Urinary bladder (tissue), 4 donors: ENCODE data around the gene GCH1. TPM values are rescaled to one million over a fixed set of nuclear protein-coding genes. Genes with fewer than 3 reads are reported as not detected.
"Not testable (repeated sequence)": the region's sequence is repeated elsewhere in the genome, so short reads cannot be mapped to it uniquely, and the experiment has no call there.

Source experiments
- DNase-seq: peaks from one replicate; pipeline ENCODE4 v3.0.0-alpha.2; 2015; ENCODE audit errors: extremely low spot score
- H3K27ac ChIP-seq: one replicate; pipeline ENCODE4 v1.5.1; 2013; ENCODE audit warnings: low read depth, mild to moderate bottlenecking, moderate library complexity
- H3K36me3 ChIP-seq: one replicate; pipeline ENCODE4 v1.6.1; 2013; ENCODE audit warnings: mild to moderate bottlenecking, moderate library complexity; ENCODE audit not compliant: insufficient read depth
- H3K4me1 ChIP-seq: one replicate; pipeline ENCODE4 v1.6.1; 2013; ENCODE audit warnings: mild to moderate bottlenecking, moderate library complexity; ENCODE audit not compliant: insufficient read depth
- H3K4me3 ChIP-seq: one replicate; pipeline ENCODE4 v1.5.1; 2013; ENCODE audit warnings: low read depth, low read length
- WGBS: extraction: QIAGEN DNeasy Blood & Tissue Kit; methylation state at CpG from one replicate; pipeline ENCODE4 v1.1.7; 2013; 5-methylcytosine and 5-hydroxymethylcytosine counted together
- polyA plus RNA-seq: library from polyadenylated mRNA; stranded (reverse); fragments of 200-250 nt; gene quantifications from one replicate; pipeline ENCODE4 v1.2.3, GENCODE V29; 2013
- total RNA-seq: library from RNA; depleted of rRNA; stranded (reverse); fragments of >200 nt; gene quantifications from one replicate; pipeline ENCODE4 v1.2.3, GENCODE V29; 2014
- donor health status: healthy with polysubstance abuse.
- donor health status: healthy.

The GCH1 gene
- total and polyA plus RNA-seq, 2 donors, result 5.2 to 5.8 TPM

- not testable (repeated sequence) for H3K27ac ChIP-seq, H3K4me1 ChIP-seq, H3K36me3 ChIP-seq, DNase-seq
- peak overlapping the region; percentile 14 for H3K4me3 ChIP-seq
- 57% methylated on average over 27 of the region's 27 CpGs for WGBS
These were observed 32.2 kb downstream of the GCH1 start for GRCh38 chr14:54870154-54871090.

GRCh38 chr14:54867011-54867410 lies 35.6 kb downstream of the GCH1 start:
- DNase-seq, result no peak
- WGBS, result 27% methylated on average over 3 of the region's 3 CpGs
- no peak overlapping the region for H3K4me3 ChIP-seq
- H3K36me3 ChIP-seq, result no peaks in the 10 kb centered on the region
- no peaks in the 10 kb centered on the region for H3K4me1 ChIP-seq
- H3K27ac ChIP-seq, result no peak overlapping the region

- Histone ChIP-seq H3K4me1 (no peaks in the 10 kb centered on the region), H3K4me3 (no peak overlapping the region), H3K36me3 (no peaks in the 10 kb centered on the region), H3K27ac (no peak overlapping the region)
- no peak for DNase-seq
- WGBS, result 74% methylated on average over 4 of the region's 4 CpGs
These were observed 36.0 kb downstream of the GCH1 start for GRCh38 chr14:54866588-54866987.

GRCh38 chr14:54864526-54864925 lies 38.1 kb downstream of the GCH1 start:
- no peaks in the 10 kb centered on the region for H3K4me1 ChIP-seq
- no peak overlapping the region for H3K27ac ChIP-seq
- no peak for DNase-seq

GRCh38 chr14:54857830-54858269 lies 44.8 kb downstream of the GCH1 start:
- Histone ChIP-seq H3K27ac (no peak overlapping the region), H3K4me1 (no peaks in the 10 kb centered on the region), H3K36me3 (no peaks in the 10 kb centered on the region), H3K4me3 (no peak overlapping the region)
- no peak for DNase-seq
- 77% methylated on average over 1 of the region's 1 CpG for WGBS

More at GRCh38 chr14:54864526-54864925, 38.1 kb downstream of the GCH1 start:
- Histone ChIP-seq H3K36me3 (no peaks in the 10 kb centered on the region), H3K4me3 (no peak overlapping the region)

- Histone ChIP-seq H3K27ac (no peak overlapping the region), H3K4me3 (no peak overlapping the region), H3K4me1 (no peaks in the 10 kb centered on the region), H3K36me3 (no peaks in the 10 kb centered on the region)
- WGBS, result 94% methylated on average over 4 of the region's 4 CpGs
- DNase-seq, result no peak
These were observed 46.5 kb downstream of the GCH1 start for GRCh38 chr14:54856152-54856551.

GRCh38 chr14:54854181-54854580 lies 48.4 kb downstream of the GCH1 start:
- Histone ChIP-seq H3K36me3 (no peaks in the 10 kb centered on the region), H3K4me3 (no peak overlapping the region), H3K4me1 (no peaks in the 10 kb centered on the region), H3K27ac (no peak overlapping the region)
- 18% methylated on average over 2 of the region's 2 CpGs for WGBS
- no peak for DNase-seq

GRCh38 chr14:54853339-54853738 lies 49.3 kb downstream of the GCH1 start:
- Histone ChIP-seq H3K4me3 (no peak overlapping the region), H3K4me1 (no peaks in the 10 kb centered on the region), H3K27ac (no peak overlapping the region), H3K36me3 (no peaks in the 10 kb centered on the region)
- DNase-seq, result no peak
- WGBS, result 79% methylated on average over 3 of the region's 3 CpGs

- DNase-seq, result no peak
- no peak overlapping the region for H3K4me3 ChIP-seq
- H3K36me3 ChIP-seq, result no peaks in the 10 kb centered on the region
- H3K27ac ChIP-seq, result no peak overlapping the region
- 75% methylated on average over 3 of the region's 3 CpGs for WGBS
- H3K4me1 ChIP-seq, result no peaks in the 10 kb centered on the region
These were observed 50.4 kb downstream of the GCH1 start for GRCh38 chr14:54852215-54852614.

GRCh38 chr14:54848910-54849309 lies 53.7 kb downstream of the GCH1 start:
- WGBS, result 87% methylated on average over 1 of the region's 1 CpG
- DNase-seq, result no peak
- no peak overlapping the region for H3K27ac ChIP-seq
- H3K36me3 ChIP-seq, result no peaks in the 10 kb centered on the region
- H3K4me3 ChIP-seq, result no peak overlapping the region
- H3K4me1 ChIP-seq, result no peaks in the 10 kb centered on the region

- no peaks in the 10 kb centered on the region for H3K4me1 ChIP-seq
- no peaks in the 10 kb centered on the region for H3K36me3 ChIP-seq
- DNase-seq, result no peak
- no peak overlapping the region for H3K4me3 ChIP-seq
- H3K27ac ChIP-seq, result no peak overlapping the region
- WGBS, result 65% methylated on average over 7 of the region's 7 CpGs
These were observed 57.0 kb downstream of the GCH1 start for GRCh38 chr14:54845641-54846040.

- 88% methylated on average over 2 of the region's 2 CpGs for WGBS
- H3K27ac ChIP-seq, result no peak overlapping the region
These were observed 58.1 kb downstream of the GCH1 start for GRCh38 chr14:54844479-54844878.

GRCh38 chr14:54840798-54841197 lies 61.8 kb downstream of the GCH1 start:
- Histone ChIP-seq H3K27ac (no peak overlapping the region), H3K36me3 (no peaks in the 10 kb centered on the region), H3K4me3 (no peak overlapping the region), H3K4me1 (no peaks in the 10 kb centered on the region)
- WGBS, result 100% methylated on average over 1 of the region's 1 CpG
- DNase-seq, result no peak

More at GRCh38 chr14:54844479-54844878, 58.1 kb downstream of the GCH1 start:
- Histone ChIP-seq H3K4me3 (no peak overlapping the region), H3K4me1 (no peaks in the 10 kb centered on the region), H3K36me3 (no peaks in the 10 kb centered on the region)
- DNase-seq, result no peak

GRCh38 chr14:54840336-54840735 lies 62.3 kb downstream of the GCH1 start:
- WGBS, result 58% methylated on average over 3 of the region's 3 CpGs
- Histone ChIP-seq H3K4me3 (no peak overlapping the region), H3K4me1 (no peaks in the 10 kb centered on the region), H3K36me3 (no peaks in the 10 kb centered on the region), H3K27ac (no peak overlapping the region)
- DNase-seq, result no peak
